GM12878 (cell line): ENCODE measurements around the gene FBXW8. TPM values are rescaled to one million over a fixed set of nuclear protein-coding genes. Genes with fewer than 3 reads are reported as not detected.

Source experiments
- ATAC-seq: fragments of 200-7000 bp; cut with Tn5 transposase; 3 replicates; pipeline ENCODE4 v1.9.1; 2020; ENCODE audit warnings: mild to moderate bottlenecking, moderate library complexity
- BruUV-seq: library from RNA; stranded (reverse); fragments of 400-500 nt; replicated peaks from 2 replicates; lab custom pipeline; 2021; lab: Mats Ljungman, UMichigan
- CTCF ChIA-PET: fragments of 300-600 bp; sonication (Branson Sonifier 250); formaldehyde crosslinking; extraction: SDS; loops from one replicate; lab custom pipeline; 2021; ENCODE audit warnings: inconsistent platforms; lab: Yijun Ruan, JAX
- POLR2A ChIA-PET: fragments of 350-600 bp; formaldehyde crosslinking; extraction: SDS; loops from one replicate; lab custom pipeline; 2021; ENCODE audit warnings: inconsistent platforms; lab: Charles Lee
- RAD21 ChIA-PET: fragments of 300-600 bp; sonication (Branson Sonifier 250); formaldehyde crosslinking; loops from one replicate; lab custom pipeline; 2023; ENCODE audit warnings: antibody characterized with exemption; ENCODE audit not compliant: unreplicated experiment; lab: Charles Lee
- SMC1A ChIA-PET: fragments of 300-600 bp; sonication (Branson Sonifier 250); formaldehyde crosslinking; loops from one replicate; lab custom pipeline; 2023; ENCODE audit not compliant: unreplicated experiment, uncharacterized antibody; lab: Charles Lee
- DNase-seq: peaks from one replicate; pipeline ENCODE4 v3.0.0-alpha.2; 2011; ENCODE audit warnings: low read depth, low spot score
- FAIRE-seq: peaks from 3 replicates; lab custom pipeline; 2011; peaks lifted over from hg19 to GRCh38; lab: Jason Lieb, UNC
- H2AFZ ChIP-seq: 2 replicates; pipeline ENCODE4 v1.6.0; 2011; ENCODE audit warnings: low read depth, low read length, control low read depth; ENCODE audit not compliant: control insufficient read depth
- H3K27ac ChIP-seq: 2 replicates; pipeline ENCODE4 v1.5.1; 2011; ENCODE audit warnings: control low read depth; ENCODE audit not compliant: control insufficient read depth, insufficient read depth
- H3K27me3 ChIP-seq, 2 experiments: replicated peaks in 1 of 2; 2 replicates each; pipeline versions ENCODE4 v1.6.0 to v1.6.1; 2011; ENCODE audit warnings: low read length in 1 of 2; ENCODE audit not compliant: control insufficient read depth in 2 of 2, insufficient read depth in 2 of 2
- H3K36me3 ChIP-seq, 2 experiments: 2 replicates each; pipeline ENCODE4 v1.5.1; 2011; ENCODE audit warnings: low read length in 1 of 2; ENCODE audit not compliant: control insufficient read depth in 2 of 2, insufficient read depth in 2 of 2
- H3K4me1 ChIP-seq: 2 replicates; pipeline ENCODE4 v1.6.1; 2011; ENCODE audit warnings: mild to moderate bottlenecking, low read length, moderate library complexity, mixed read lengths; ENCODE audit not compliant: control insufficient read depth, insufficient read depth
- H3K4me2 ChIP-seq: 2 replicates; pipeline ENCODE4 v1.6.0; 2011; ENCODE audit warnings: control low read depth; ENCODE audit not compliant: control insufficient read depth, insufficient read depth
- H3K4me3 ChIP-seq: fragments of 200-600 bp; sonication (generic); 2 replicates; pipeline ENCODE4 v1.5.1; 2016
- H3K79me2 ChIP-seq: 2 replicates; pipeline ENCODE4 v1.6.0; 2011; ENCODE audit warnings: low read length; ENCODE audit not compliant: control insufficient read depth, insufficient read depth
- H3K9ac ChIP-seq: 2 replicates; pipeline ENCODE4 v1.8.0; 2011; ENCODE audit warnings: low read length, control low read depth, mixed read lengths; ENCODE audit not compliant: control insufficient read depth, insufficient read depth
- H3K9me3 ChIP-seq: replicated peaks from 3 replicates; pipeline ENCODE4 v1.5.1; 2011; ENCODE audit warnings: mild to moderate bottlenecking, low read length; ENCODE audit not compliant: control insufficient read depth, insufficient read depth
- H4K20me1 ChIP-seq: 2 replicates; pipeline ENCODE4 v1.6.0; 2011; ENCODE audit not compliant: control insufficient read depth, insufficient read depth
- CBX3 ChIP-seq: fragments of 200-600 bp; sonication (generic); IDR thresholded peaks from 2 replicates; pipeline ENCODE4 v1.6.1; 2016; ENCODE audit warnings: low read depth, borderline replicate concordance
- EED ChIP-seq: sonication (generic); IDR thresholded peaks from 2 replicates; pipeline ENCODE4 v1.6.1; 2016; ENCODE audit warnings: antibody characterized with exemption, low read depth
- ETV6 ChIP-seq, 2 experiments: fragments of 450-650 bp in 1 of 2; IDR thresholded peaks in 1 of 2; conservative IDR thresholded peaks in 1 of 2; 2 replicates each; pipeline ENCODE4 v1.6.1; 2014; ENCODE audit warnings: antibody characterized with exemption in 1 of 2, borderline replicate concordance in 1 of 2, low read depth in 1 of 2, mild to moderate bottlenecking in 1 of 2, moderate library complexity in 1 of 2
- EZH2 ChIP-seq: IDR thresholded peaks from 2 replicates; pipeline ENCODE4 v1.6.1; 2012; ENCODE audit warnings: low read depth, mild to moderate bottlenecking, control low read depth, inconsistent platforms, low read length, borderline replicate concordance; ENCODE audit not compliant: control insufficient read depth
- IRF4 ChIP-seq: IDR thresholded peaks from 2 replicates; pipeline ENCODE4 v1.6.1; 2011; ENCODE audit warnings: low read depth, low read length
- IRF5 ChIP-seq: fragments of 450-650 bp; IDR thresholded peaks from 2 replicates; pipeline ENCODE4 v1.6.1; 2017; ENCODE audit warnings: borderline replicate concordance
- JUNB ChIP-seq: IDR thresholded peaks from 2 replicates; pipeline ENCODE4 v1.6.1; 2016; ENCODE audit warnings: antibody characterized with exemption, mild to moderate bottlenecking
- KDM1A ChIP-seq: fragments of 200-600 bp; sonication (generic); IDR thresholded peaks from 2 replicates; pipeline ENCODE4 v1.6.1; 2016; ENCODE audit warnings: borderline replicate concordance
- MEF2A ChIP-seq: IDR thresholded peaks from 2 replicates; pipeline ENCODE4 v1.6.1; 2011; ENCODE audit warnings: low read depth, mild to moderate bottlenecking, low read length, moderate library complexity; ENCODE audit not compliant: insufficient read depth
- MYB ChIP-seq: fragments of 150-350 bp; IDR thresholded peaks from 2 replicates; pipeline ENCODE4 v1.6.1; 2014; ENCODE audit warnings: mild to moderate bottlenecking, low read depth, low read length, borderline replicate concordance
- NFIC ChIP-seq: IDR thresholded peaks from 2 replicates; pipeline ENCODE4 v1.6.1; 2012; ENCODE audit warnings: low read depth, mild to moderate bottlenecking, inconsistent platforms, low read length, moderate library complexity
- NFXL1 ChIP-seq: fragments of 450-650 bp; IDR thresholded peaks from 2 replicates; pipeline ENCODE4 v1.6.1; 2017; ENCODE audit warnings: antibody characterized with exemption, mild to moderate bottlenecking, borderline replicate concordance
- NRF1 ChIP-seq: conservative IDR thresholded peaks from 2 replicates; pipeline ENCODE4 v1.6.1; 2011; ENCODE audit warnings: mild to moderate bottlenecking, low read depth, low read length, improper control_type of control experiment
- POLR2AphosphoS5 ChIP-seq: IDR thresholded peaks from 2 replicates; pipeline ENCODE4 v1.6.1; 2011; ENCODE audit warnings: mild to moderate bottlenecking, low read length, inconsistent platforms
- POU2F2 ChIP-seq: IDR thresholded peaks from 3 replicates; pipeline ENCODE4 v1.6.1; 2011; ENCODE audit warnings: low read depth, mild to moderate bottlenecking, low read length, borderline replicate concordance
- RAD21 ChIP-seq: IDR thresholded peaks from 2 replicates; pipeline ENCODE4 v1.6.1; 2011; ENCODE audit warnings: mild to moderate bottlenecking, low read depth, low read length, moderate library complexity; ENCODE audit not compliant: insufficient read depth
- SREBF2 ChIP-seq: IDR thresholded peaks from 2 replicates; pipeline ENCODE4 v1.6.1; 2012; ENCODE audit warnings: mild to moderate bottlenecking, low read length
- STAT3 ChIP-seq: IDR thresholded peaks from 2 replicates; pipeline ENCODE4 v1.6.1; 2011; ENCODE audit warnings: low read depth, low read length, improper control_type of control experiment
- TBL1XR1 ChIP-seq: IDR thresholded peaks from 2 replicates; pipeline ENCODE4 v1.6.1; 2012; ENCODE audit warnings: low read depth, low read length, improper control_type of control experiment
- ZBTB40 ChIP-seq: fragments of 450-650 bp; IDR thresholded peaks from 2 replicates; pipeline ENCODE4 v1.6.1; 2016; ENCODE audit warnings: mild to moderate bottlenecking, moderate library complexity, borderline replicate concordance
- WGBS: methylation state at CpG from one replicate; pipeline ENCODE4 v1.1.6; 2016; ENCODE audit warnings: low lambda C conversion rate; ENCODE audit not compliant: insufficient replicate concordance, insufficient coverage; ENCODE audit errors: missing lambda C conversion rate; 5-methylcytosine and 5-hydroxymethylcytosine counted together
- in situ Hi-C: fragments of 300-500 bp; cut with MboI; formaldehyde crosslinking; loops from 9 replicates; pipeline ENCODE4 v1.14.3; 2018; ENCODE audit warnings: mixed read lengths
- intact Hi-C: fragments of 100-400 bp; cut with micrococcal nuclease; formaldehyde crosslinking; loops from one replicate; pipeline ENCODE4 v1.14.2; 2022; ENCODE audit not compliant: unreplicated experiment
- polyA plus RNA-seq, 11 experiments: library from polyadenylated mRNA; depleted of rRNA in 4 of 11; unstranded in 6 of 11; stranded (reverse) in 5 of 11; fragments of >200 nt; fragmentation: Nextera tagmentation in 4 of 11; fragmentation: Illumina TruSeq in 1 of 11; extraction: Ambion mirVana in 4 of 11; extraction: Trizol in 1 of 11; gene quantifications; 1 replicate in 1 of 11; 2 replicates in 10 of 11; pipeline versions ENCODE4 v1.2.1 to v1.2.3, GENCODE V29; 2011 to 2016; ENCODE audit warnings: inconsistent platforms in 2 of 11, missing spikeins in 2 of 11, low read depth in 1 of 11
- total RNA-seq, 4 experiments: library from RNA; depleted of rRNA in 3 of 4; stranded (reverse); fragments of >200 nt in 3 of 4; fragmentation: Illumina TruSeq in 1 of 4; extraction: Trizol in 1 of 4; gene quantifications; 2 replicates each; pipeline versions ENCODE4 v1.2.1 to v1.2.3, GENCODE V29; 2013 to 2021

FBXW8 gene
- total and polyA plus RNA-seq, 10 of the 15 experiments (the other 5 are each of a cell fraction or from before 2014, with no cell fraction given): 0.49 to 7.5 (median 4.4) TPM

GRCh38 chr12:117059156-117059555 lies 148.4 kb downstream of the FBXW8 start (continued):
- TF ChIP-seq EED (no peak), RAD21 (no peak), SREBF2 (no peak), NRF1 (no peak), CBX3 (no peak), ETV6 (conservative IDR thresholded peaks at IDR 0.05 in 1 of 2, IDR thresholded peaks at IDR 0.05 in 1 of 2; ENCODE audit: borderline replicate concordance in 1 of 2, low read depth in 1 of 2) (no peak)

GRCh38 chr12:117060246-117060928 lies 149.6 kb downstream of the FBXW8 start:
- no peak overlapping the region for H3K4me3 ChIP-seq
- FAIRE-seq: no peak
- H4K20me1 ChIP-seq: no peaks in the 10 kb centered on the region
- no peaks in the 10 kb centered on the region for H3K27me3 ChIP-seq
- in situ Hi-C loops: no loop called here
- TF ChIP-seq EZH2 (no peak), KDM1A (no peak), POLR2AphosphoS5 (no peak), MEF2A (no peak), NFIC (no peak), MYB (no peak), JUNB (no peak), IRF5 (no peak), IRF4 (no peak), STAT3 (no peak), POU2F2 (no peak), TBL1XR1 (no peak), ZBTB40 (no peak), NFXL1 (no peak)
- TF ChIP-seq, all 136 proteins: peak for 0
- RAD21 ChIA-PET: no interaction called here
- DNase-seq (no peak), ATAC-seq (no peak)
- SMC1A ChIA-PET: no interaction called here
- H3K79me2 ChIP-seq: no peaks in the 10 kb centered on the region
- H3K36me3 ChIP-seq: no peaks in the 10 kb centered on the region
- WGBS: 92% methylated on average over 21 of the region's 21 CpGs
- intact Hi-C loops: no loop called here
- CTCF ChIA-PET: no interaction called here
- no peak overlapping the region for H3K4me2 ChIP-seq
- no peak overlapping the region for H3K9ac ChIP-seq
- no peak overlapping the region for H3K27ac ChIP-seq
- H3K4me1 ChIP-seq: peaks cover 19% of the 10 kb centered on the region
- no peaks in the 10 kb centered on the region for H3K9me3 ChIP-seq
- BruUV-seq: no TSS peak
- no peak overlapping the region for H2AFZ ChIP-seq
- POLR2A ChIA-PET: no interaction called here
